Ishikawa (cell line): ENCODE results near the gene MAP3K4.

Source experiments
- CEBPB ChIP-seq: IDR thresholded peaks from 2 replicates; pipeline ENCODE4 v1.6.1; 2012
- CREB1 ChIP-seq: IDR thresholded peaks from 2 replicates; pipeline ENCODE4 v1.6.1; 2012; ENCODE audit warnings: low read depth
- EGR1 ChIP-seq: IDR thresholded peaks from 2 replicates; pipeline ENCODE4 v1.6.1; 2012
- EP300 ChIP-seq: IDR thresholded peaks from 2 replicates; pipeline ENCODE4 v1.6.1; 2012; ENCODE audit warnings: borderline replicate concordance
- FOXM1 ChIP-seq: IDR thresholded peaks from 2 replicates; pipeline ENCODE4 v1.6.1; 2012; ENCODE audit warnings: low read depth, borderline replicate concordance
- NFIC ChIP-seq: IDR thresholded peaks from 2 replicates; pipeline ENCODE4 v1.6.1; 2012
- RAD21 ChIP-seq: IDR thresholded peaks from 2 replicates; pipeline ENCODE4 v1.6.1; 2012; ENCODE audit warnings: low read depth
- REST ChIP-seq: IDR thresholded peaks from 2 replicates; pipeline ENCODE4 v1.6.1; 2012; ENCODE audit warnings: low read depth, mild to moderate bottlenecking
- TAF1 ChIP-seq: IDR thresholded peaks from 2 replicates; pipeline ENCODE4 v1.6.1; 2012; ENCODE audit warnings: low read depth, mild to moderate bottlenecking
- TCF12 ChIP-seq: IDR thresholded peaks from 2 replicates; pipeline ENCODE4 v1.6.1; 2012; ENCODE audit warnings: low read depth
- TEAD4 ChIP-seq: IDR thresholded peaks from 2 replicates; pipeline ENCODE4 v1.6.1; 2012
- YY1 ChIP-seq: IDR thresholded peaks from 2 replicates; pipeline ENCODE4 v1.6.1; 2012; ENCODE audit warnings: low read depth
- ZBTB7A ChIP-seq: IDR thresholded peaks from 2 replicates; pipeline ENCODE4 v1.6.1; 2012; ENCODE audit warnings: low read depth
- TF ChIP-seq, protein P1 (sequence below): IDR thresholded peaks from 2 replicates; pipeline ENCODE4 v1.6.1; 2012
- TF ChIP-seq, protein P2 (sequence below): IDR thresholded peaks from 2 replicates; pipeline ENCODE4 v1.6.1; 2012

MAP3K4 gene

GRCh38 chr6:161117308-161117707, 125.7 kb downstream of the MAP3K4 start:
- TF ChIP-seq, protein P1, sequence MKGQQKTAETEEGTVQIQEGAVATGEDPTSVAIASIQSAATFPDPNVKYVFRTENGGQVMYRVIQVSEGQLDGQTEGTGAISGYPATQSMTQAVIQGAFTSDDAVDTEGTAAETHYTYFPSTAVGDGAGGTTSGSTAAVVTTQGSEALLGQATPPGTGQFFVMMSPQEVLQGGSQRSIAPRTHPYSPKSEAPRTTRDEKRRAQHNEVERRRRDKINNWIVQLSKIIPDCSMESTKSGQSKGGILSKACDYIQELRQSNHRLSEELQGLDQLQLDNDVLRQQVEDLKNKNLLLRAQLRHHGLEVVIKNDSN = no peak
- TF ChIP-seq, protein P2, sequence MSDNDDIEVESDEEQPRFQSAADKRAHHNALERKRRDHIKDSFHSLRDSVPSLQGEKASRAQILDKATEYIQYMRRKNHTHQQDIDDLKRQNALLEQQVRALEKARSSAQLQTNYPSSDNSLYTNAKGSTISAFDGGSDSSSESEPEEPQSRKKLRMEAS = no peak
- TF ChIP-seq TAF1 (no peak), EP300 (no peak), RAD21 (no peak)

DNA sequence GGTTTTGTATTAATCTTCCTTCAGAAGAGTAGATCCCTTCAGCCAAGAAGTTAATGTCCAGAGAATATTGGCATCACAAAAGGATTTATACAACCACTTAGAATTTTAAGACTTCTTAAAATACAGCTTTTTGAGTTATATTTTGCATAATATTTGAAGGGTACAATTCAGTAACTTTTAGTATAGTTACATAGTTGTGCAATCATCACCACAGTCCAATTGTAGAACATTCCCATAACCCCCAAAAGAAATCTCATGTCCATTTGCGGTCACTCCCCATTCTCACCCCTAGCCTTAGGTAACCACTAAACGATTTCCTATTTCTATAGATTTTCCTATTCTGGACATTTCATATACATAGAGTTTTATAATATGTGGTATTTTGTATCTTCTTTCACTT, 126.4 kb downstream of the MAP3K4 start:
- TF ChIP-seq TCF12 (no peak), CREB1 (no peak), FOXM1 (no peak), NFIC (no peak), YY1 (no peak), ZBTB7A (no peak), REST (no peak), EP300 (no peak), TAF1 (no peak), RAD21 (no peak)
- TF ChIP-seq, protein P2 = no peak
- TF ChIP-seq, protein P1 = no peak

DNA sequence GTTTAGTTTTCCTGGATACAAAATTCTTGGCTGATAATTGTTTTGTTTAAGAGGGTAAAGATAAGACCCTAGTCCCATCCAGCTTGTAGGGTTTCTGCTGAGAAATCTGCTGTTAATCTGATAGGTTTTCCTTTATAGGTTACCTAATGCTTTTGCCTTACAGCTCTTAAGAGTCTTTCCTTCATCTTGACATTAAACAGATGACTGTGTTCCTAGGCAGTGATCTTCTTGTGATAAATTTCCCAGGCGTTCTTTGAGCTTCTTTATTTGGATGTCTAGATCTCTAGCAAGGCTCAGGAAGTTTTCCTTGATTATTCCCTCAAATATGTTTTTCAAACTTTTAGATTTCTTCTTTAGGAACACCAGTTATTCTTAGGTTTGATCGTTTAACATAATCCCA, 134.0 kb downstream of the MAP3K4 start:
- no peak for TF ChIP-seq NFIC
- no peak for TF ChIP-seq TCF12
- no peak for TF ChIP-seq FOXM1
- no peak for TF ChIP-seq YY1
- no peak for TF ChIP-seq CREB1
- TF ChIP-seq REST = no peak
- no peak for TF ChIP-seq RAD21
- TF ChIP-seq TEAD4 = no peak
- no peak for TF ChIP-seq EGR1
- TF ChIP-seq ZBTB7A = no peak
- no peak for TF ChIP-seq CEBPB
- TF ChIP-seq, protein P2 = no peak
- TF ChIP-seq TAF1 = no peak

DNA sequence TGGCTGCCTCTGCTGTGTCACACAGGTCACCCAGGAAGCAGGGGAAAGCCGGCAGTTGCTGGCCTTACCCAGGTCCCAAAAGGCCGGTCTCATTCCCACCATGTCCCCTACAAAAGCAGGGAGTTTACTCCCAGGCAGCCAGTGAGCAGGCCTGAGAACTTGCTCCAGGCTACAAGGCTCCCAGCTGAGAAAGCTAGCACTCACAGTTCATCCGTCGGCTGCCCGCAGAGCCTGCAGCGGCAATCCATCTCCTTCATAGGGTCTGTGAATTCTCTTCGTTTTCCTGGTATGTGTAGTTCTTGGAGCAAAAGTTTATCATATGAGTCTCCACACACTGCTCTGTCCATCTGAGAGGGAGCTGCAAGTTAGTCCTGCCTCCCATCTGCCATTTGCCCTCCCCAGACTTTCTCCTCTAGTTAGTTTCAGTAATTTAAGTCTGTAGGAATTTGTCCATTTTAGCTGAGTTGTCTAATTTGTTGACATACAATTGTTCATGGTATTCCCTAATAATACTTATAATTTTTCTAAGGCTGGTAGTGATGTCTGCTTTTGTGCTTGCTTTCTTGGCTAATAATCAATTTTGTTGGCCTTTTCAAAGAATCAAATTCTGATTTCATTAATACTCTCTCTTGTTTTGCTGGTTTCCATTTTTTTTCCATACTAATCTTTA, 135.6 kb downstream of the MAP3K4 start:
- no peak for TF ChIP-seq EGR1
- no peak for TF ChIP-seq TCF12
- TF ChIP-seq EP300 = no peak
- no peak for TF ChIP-seq CREB1
- TF ChIP-seq, protein P1 = no peak
- no peak for TF ChIP-seq CEBPB
- TF ChIP-seq RAD21 = no peak
- TF ChIP-seq REST = no peak
- TF ChIP-seq TEAD4 = no peak
- TF ChIP-seq NFIC = no peak
- TF ChIP-seq, protein P2 = no peak
- no peak for TF ChIP-seq YY1
- no peak for TF ChIP-seq TAF1
- TF ChIP-seq FOXM1 = no peak
- no peak for TF ChIP-seq ZBTB7A
